ENCODE measurements around the gene ZNF8. TPM values are rescaled to one million over a fixed set of nuclear protein-coding genes. Genes with fewer than 3 reads are reported as not detected.

Gene ZNF8
- total RNA-seq, 1 experiment from 2014 or later, result 8.4 TPM

DNA sequence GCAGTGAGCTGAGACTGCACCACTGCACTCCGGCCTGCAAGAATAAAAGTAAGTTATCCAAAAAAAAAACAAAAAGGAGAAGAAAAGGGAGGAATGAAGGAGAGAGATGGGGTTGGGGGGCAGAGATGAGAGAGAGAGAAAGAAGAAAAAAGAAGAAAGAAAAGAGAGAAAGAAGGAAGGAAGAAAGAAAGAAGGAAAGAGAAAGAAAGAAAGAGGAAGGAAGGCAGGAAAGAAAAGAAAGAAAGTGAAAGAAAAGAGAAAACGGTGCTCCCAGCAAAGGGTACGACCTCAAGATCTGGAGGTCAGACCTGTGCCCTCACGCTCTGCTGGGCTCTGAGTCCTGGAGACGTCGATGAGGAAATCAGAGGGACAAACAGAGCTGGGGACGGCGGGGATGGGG lies 70.8 kb downstream of the ZNF8 start:
- ChIA-PET CTCF (no interaction called here), POLR2A (no interaction called here)
- no peaks in the 10 kb centered on the region for H3K9me3 ChIP-seq
- Mint-ChIP-seq H3K4me1 (ENCODE audit: low read depth, unreplicated experiment) (no peaks in the 10 kb centered on the region), H3K4me3 (ENCODE audit: unreplicated experiment) (no peak overlapping the region), H3K27ac (ENCODE audit: unreplicated experiment) (no peak overlapping the region), H3K9me3 (ENCODE audit: unreplicated experiment) (no peaks in the 10 kb centered on the region), H3K27me3 (ENCODE audit: insufficient read depth, unreplicated experiment) (peaks cover 4% of the 10 kb centered on the region), H3K36me3 (ENCODE audit: insufficient read depth, unreplicated experiment) (no peaks in the 10 kb centered on the region)
- H3K4me1 ChIP-seq, result no peaks in the 10 kb centered on the region
- H3K36me3 ChIP-seq (ENCODE audit: control insufficient read depth, insufficient read depth, low read length), result no peaks in the 10 kb centered on the region
- DNase-seq, result no peak
- no TSS peak for BruUV-seq (replicated peaks)
- no peaks in the 10 kb centered on the region for H3K27me3 ChIP-seq (replicated peaks; ENCODE audit: control insufficient read depth, insufficient read depth, low read length)
- H3K4me3 ChIP-seq (ENCODE audit: low read depth, low read length), result no peak overlapping the region
- TF ChIP-seq, protein P1, sequence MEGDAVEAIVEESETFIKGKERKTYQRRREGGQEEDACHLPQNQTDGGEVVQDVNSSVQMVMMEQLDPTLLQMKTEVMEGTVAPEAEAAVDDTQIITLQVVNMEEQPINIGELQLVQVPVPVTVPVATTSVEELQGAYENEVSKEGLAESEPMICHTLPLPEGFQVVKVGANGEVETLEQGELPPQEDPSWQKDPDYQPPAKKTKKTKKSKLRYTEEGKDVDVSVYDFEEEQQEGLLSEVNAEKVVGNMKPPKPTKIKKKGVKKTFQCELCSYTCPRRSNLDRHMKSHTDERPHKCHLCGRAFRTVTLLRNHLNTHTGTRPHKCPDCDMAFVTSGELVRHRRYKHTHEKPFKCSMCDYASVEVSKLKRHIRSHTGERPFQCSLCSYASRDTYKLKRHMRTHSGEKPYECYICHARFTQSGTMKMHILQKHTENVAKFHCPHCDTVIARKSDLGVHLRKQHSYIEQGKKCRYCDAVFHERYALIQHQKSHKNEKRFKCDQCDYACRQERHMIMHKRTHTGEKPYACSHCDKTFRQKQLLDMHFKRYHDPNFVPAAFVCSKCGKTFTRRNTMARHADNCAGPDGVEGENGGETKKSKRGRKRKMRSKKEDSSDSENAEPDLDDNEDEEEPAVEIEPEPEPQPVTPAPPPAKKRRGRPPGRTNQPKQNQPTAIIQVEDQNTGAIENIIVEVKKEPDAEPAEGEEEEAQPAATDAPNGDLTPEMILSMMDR (IDR thresholded peaks at IDR 0.05; ENCODE audit: insufficient read depth in 1 of 2, low read depth in 1 of 2, low read length in 1 of 2, severe bottlenecking in 1 of 2, unreplicated experiment in 1 of 2), result no peak
- intact Hi-C loops (cut with micrococcal nuclease; ENCODE audit: unreplicated experiment), result no loop called here

DNA sequence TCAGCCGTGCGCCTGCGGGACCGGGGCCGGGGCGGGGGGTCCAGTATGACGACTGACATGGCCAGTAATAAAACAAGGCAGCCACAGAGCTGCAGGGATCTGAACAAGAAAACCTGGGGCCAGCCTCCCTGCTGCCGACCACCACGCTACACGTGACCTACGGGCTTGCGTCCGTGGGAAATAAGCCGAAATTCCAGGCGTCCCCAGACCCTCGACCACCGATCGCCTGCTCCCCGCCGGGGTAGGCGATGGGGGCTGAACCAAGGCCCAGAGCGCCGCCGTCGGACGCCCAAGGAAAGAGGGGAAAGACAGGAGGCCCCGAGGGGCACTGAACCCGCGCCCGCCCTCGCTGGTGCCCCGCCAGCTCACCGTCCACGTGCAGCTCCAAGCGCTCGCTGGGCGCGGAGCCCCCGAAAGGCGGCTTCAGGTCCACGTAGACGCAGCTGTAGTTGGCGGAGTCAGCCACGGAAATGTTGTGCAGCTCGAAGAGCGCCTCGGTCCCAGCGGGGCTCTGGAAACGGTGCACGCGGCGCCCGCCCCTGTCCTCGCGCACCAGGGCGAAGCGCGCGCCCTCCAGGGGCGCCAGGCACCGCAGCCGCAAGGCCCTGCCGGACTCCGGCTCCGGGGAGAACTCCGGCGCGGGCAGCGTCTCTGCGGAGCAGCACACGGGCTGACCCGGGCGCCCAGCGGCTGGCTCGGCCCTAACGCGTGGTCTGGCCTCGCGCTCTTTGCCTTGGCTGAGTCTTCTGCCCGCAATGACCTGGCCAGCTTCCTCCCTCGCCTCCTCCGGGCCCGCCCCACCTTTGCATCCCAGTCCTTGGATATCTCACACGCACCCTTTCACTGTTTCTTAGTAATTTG lies 71.5 kb downstream of the ZNF8 start:
- intact Hi-C loops (cut with micrococcal nuclease; ENCODE audit: unreplicated experiment), result no loop called here
- POLR2A ChIA-PET, result no interaction called here
- Histone ChIP-seq H3K9me3 (no peaks in the 10 kb centered on the region), H3K27me3 (replicated peaks; ENCODE audit: control insufficient read depth, insufficient read depth, low read length) (no peaks in the 10 kb centered on the region), H3K36me3 (ENCODE audit: control insufficient read depth, insufficient read depth, low read length) (no peaks in the 10 kb centered on the region), H3K4me3 (ENCODE audit: low read depth, low read length) (no peak overlapping the region), H3K4me1 (no peaks in the 10 kb centered on the region)
- no peak overlapping the region for H3K4me3 Mint-ChIP-seq (ENCODE audit: unreplicated experiment)
- H3K27me3 Mint-ChIP-seq (ENCODE audit: insufficient read depth, unreplicated experiment), result peaks cover 4% of the 10 kb centered on the region
- BruUV-seq (replicated peaks), result no TSS peak
- CTCF ChIA-PET, result no interaction called here
- TF ChIP-seq, protein P1 (IDR thresholded peaks at IDR 0.05; ENCODE audit: insufficient read depth in 1 of 2, low read depth in 1 of 2, low read length in 1 of 2, severe bottlenecking in 1 of 2, unreplicated experiment in 1 of 2), result no peak
- no peak overlapping the region for H3K27ac Mint-ChIP-seq (ENCODE audit: unreplicated experiment)
- no peaks in the 10 kb centered on the region for H3K9me3 Mint-ChIP-seq (ENCODE audit: unreplicated experiment)
- no peaks in the 10 kb centered on the region for H3K36me3 Mint-ChIP-seq (ENCODE audit: insufficient read depth, unreplicated experiment)
- H3K4me1 Mint-ChIP-seq (ENCODE audit: low read depth, unreplicated experiment), result no peaks in the 10 kb centered on the region
- DNase-seq, result no peak

DNA sequence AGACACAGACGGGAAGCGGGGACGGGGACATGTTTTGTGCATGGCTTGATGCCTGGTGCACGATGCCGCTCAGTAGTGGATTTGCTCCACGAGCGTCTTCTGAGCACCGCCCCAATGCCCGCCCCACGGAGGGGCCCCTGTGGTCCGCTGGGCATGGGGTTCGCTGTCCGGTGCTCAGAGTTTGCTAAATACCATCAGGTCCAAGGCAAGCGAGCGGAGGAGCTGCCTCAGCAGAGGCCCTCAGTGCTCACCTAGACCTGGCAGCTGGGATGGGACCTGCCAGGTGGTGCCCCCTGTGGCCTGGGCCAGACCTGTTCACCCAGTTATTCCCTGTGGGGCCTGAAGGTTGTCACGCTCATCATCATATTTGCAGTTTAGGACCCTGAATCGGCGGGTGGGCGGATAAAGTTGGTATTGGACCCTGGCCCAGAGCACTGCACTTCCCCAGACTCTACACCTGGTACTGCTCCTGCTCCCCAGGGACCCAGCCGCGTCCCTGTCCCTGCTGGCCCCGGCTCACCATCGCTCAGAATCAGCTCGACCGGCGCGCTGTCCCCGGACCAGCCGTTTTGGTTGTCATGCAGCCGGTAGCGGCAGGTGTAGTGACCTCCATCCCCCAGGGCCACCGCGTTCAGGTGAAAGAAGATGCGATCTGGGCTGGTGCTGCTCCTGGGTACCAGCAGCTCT lies 72.3 kb downstream of the ZNF8 start:
- no peaks in the 10 kb centered on the region for H3K36me3 ChIP-seq (ENCODE audit: control insufficient read depth, insufficient read depth, low read length)
- no peak overlapping the region for H3K27ac Mint-ChIP-seq (ENCODE audit: unreplicated experiment)
- BruUV-seq (replicated peaks), result no TSS peak
- H3K4me1 ChIP-seq, result no peaks in the 10 kb centered on the region
- no peaks in the 10 kb centered on the region for H3K4me1 Mint-ChIP-seq (ENCODE audit: low read depth, unreplicated experiment)
- H3K4me3 Mint-ChIP-seq (ENCODE audit: unreplicated experiment), result no peak overlapping the region
- no peaks in the 10 kb centered on the region for H3K27me3 ChIP-seq (replicated peaks; ENCODE audit: control insufficient read depth, insufficient read depth, low read length)
- TF ChIP-seq, protein P1 (IDR thresholded peaks at IDR 0.05; ENCODE audit: insufficient read depth in 1 of 2, low read depth in 1 of 2, low read length in 1 of 2, severe bottlenecking in 1 of 2, unreplicated experiment in 1 of 2), result no peak
- POLR2A ChIA-PET, result interaction anchor here (0.7 kb wide), 1 partner anchor 12 kb away, joined by 4 read pairs; no protein-coding TSS in a partner anchor
- no peaks in the 10 kb centered on the region for H3K9me3 Mint-ChIP-seq (ENCODE audit: unreplicated experiment)
- H3K4me3 ChIP-seq (ENCODE audit: low read depth, low read length), result no peak overlapping the region
- H3K27me3 Mint-ChIP-seq (ENCODE audit: insufficient read depth, unreplicated experiment), result peaks cover 4% of the 10 kb centered on the region
- CTCF ChIA-PET, result no interaction called here
- intact Hi-C loops (cut with micrococcal nuclease; ENCODE audit: unreplicated experiment), result no loop called here
- H3K9me3 ChIP-seq, result no peaks in the 10 kb centered on the region
- H3K36me3 Mint-ChIP-seq (ENCODE audit: insufficient read depth, unreplicated experiment), result no peaks in the 10 kb centered on the region
- DNase-seq, result no peak
